MG63 (cell line): ENCODE data around the gene LRCH3. TPM values are rescaled to one million over a fixed set of nuclear protein-coding genes. Genes with fewer than 3 reads are reported as not detected.
"Not testable (repeated sequence)": the region's sequence is repeated elsewhere in the genome, so short reads cannot be mapped to it uniquely, and the experiment has no call there.

Experiments used
- DNase-seq: peaks from one replicate; pipeline ENCODE4 v3.0.0-alpha.2; 2020
- H3K27me3 ChIP-seq: fragments of 250-450 bp; sonication (Bioruptor Pico); 2 replicates; pipeline ENCODE4 v1.5.1; 2020; ENCODE audit warnings: mild to moderate bottlenecking, moderate library complexity
- H3K36me3 ChIP-seq: fragments of 250-450 bp; sonication (Bioruptor Pico); 2 replicates; pipeline ENCODE4 v1.5.1; 2020; ENCODE audit warnings: mild to moderate bottlenecking, moderate library complexity
- H3K4me3 ChIP-seq: fragments of 250-450 bp; sonication (Bioruptor Pico); 2 replicates; pipeline ENCODE4 v1.5.1; 2020; ENCODE audit warnings: mild to moderate bottlenecking, moderate library complexity
- H3K9me3 ChIP-seq: fragments of 250-450 bp; sonication (Bioruptor Pico); 2 replicates; pipeline ENCODE4 v1.5.1; 2020; ENCODE audit warnings: mild to moderate bottlenecking, moderate library complexity
- total RNA-seq: library from RNA; depleted of rRNA; stranded (reverse); fragments of >200 nt; shearing (Covaris generic); gene quantifications from 2 replicates; pipeline ENCODE4 v1.2.3, GENCODE V29; 2014; ENCODE audit warnings: low replicate concordance

LRCH3 gene
- total RNA-seq, 1 experiment from 2014 or later = 20.3 TPM

GRCh38 chr3:197856199-197856816, 65.3 kb downstream of the LRCH3 start:
- no peak for DNase-seq
- no peak overlapping the region for H3K4me3 ChIP-seq
- no peaks in the 10 kb centered on the region for H3K27me3 ChIP-seq
- peaks cover 22% of the 10 kb centered on the region for H3K36me3 ChIP-seq
- no peaks in the 10 kb centered on the region for H3K9me3 ChIP-seq

GRCh38 chr3:197858133-197858532, 67.1 kb downstream of the LRCH3 start:
- no peak overlapping the region for H3K4me3 ChIP-seq

GRCh38 chr3:197858598-197858997, 67.5 kb downstream of the LRCH3 start:
- no peak overlapping the region for H3K4me3 ChIP-seq
- H3K36me3 ChIP-seq = peaks cover 18% of the 10 kb centered on the region; the same call in 1 of the 2 replicates
- H3K9me3 ChIP-seq = no peaks in the 10 kb centered on the region
- no peak for DNase-seq
- H3K27me3 ChIP-seq = no peaks in the 10 kb centered on the region

More at GRCh38 chr3:197858133-197858532, 67.1 kb downstream of the LRCH3 start:
- DNase-seq = no peak
- H3K36me3 ChIP-seq = peaks cover 18% of the 10 kb centered on the region; the same call in 1 of the 2 replicates
- no peaks in the 10 kb centered on the region for H3K9me3 ChIP-seq
- no peaks in the 10 kb centered on the region for H3K27me3 ChIP-seq

GRCh38 chr3:197866035-197866434, 75.0 kb downstream of the LRCH3 start:
- no peak for DNase-seq
- Histone ChIP-seq H3K9me3 (no peaks in the 10 kb centered on the region), H3K27me3 (no peaks in the 10 kb centered on the region), H3K4me3 (no peak overlapping the region), H3K36me3 (peaks cover 19% of the 10 kb centered on the region)

- DNase-seq = no peak
- H3K27me3 ChIP-seq = no peaks in the 10 kb centered on the region
- H3K36me3 ChIP-seq = peaks cover 23% of the 10 kb centered on the region
- H3K9me3 ChIP-seq = no peaks in the 10 kb centered on the region
- no peak overlapping the region for H3K4me3 ChIP-seq
Measured at GRCh38 chr3:197873329-197873728, 82.3 kb downstream of the LRCH3 start.

- no peaks in the 10 kb centered on the region for H3K27me3 ChIP-seq
- no peaks in the 10 kb centered on the region for H3K9me3 ChIP-seq
- peaks cover 29% of the 10 kb centered on the region for H3K36me3 ChIP-seq
- no peak for DNase-seq
- H3K4me3 ChIP-seq = no peak overlapping the region
Measured at GRCh38 chr3:197874064-197874463, 83.0 kb downstream of the LRCH3 start.

GRCh38 chr3:197874653-197875052, 83.6 kb downstream of the LRCH3 start:
- H3K9me3 ChIP-seq = no peaks in the 10 kb centered on the region
- H3K27me3 ChIP-seq = no peaks in the 10 kb centered on the region
- peaks cover 29% of the 10 kb centered on the region for H3K36me3 ChIP-seq
- DNase-seq = no peak
- H3K4me3 ChIP-seq = no peak overlapping the region

GRCh38 chr3:197877902-197878301, 86.8 kb downstream of the LRCH3 start:
- no peak for DNase-seq
- H3K27me3 ChIP-seq = no peaks in the 10 kb centered on the region
- H3K9me3 ChIP-seq = no peaks in the 10 kb centered on the region
- no peak overlapping the region for H3K4me3 ChIP-seq
- peaks cover 23% of the 10 kb centered on the region for H3K36me3 ChIP-seq

- no peak for DNase-seq
- Histone ChIP-seq H3K9me3 (no peaks in the 10 kb centered on the region), H3K36me3 (peaks cover 23% of the 10 kb centered on the region), H3K27me3 (no peaks in the 10 kb centered on the region), H3K4me3 (no peak overlapping the region)
Measured at GRCh38 chr3:197878427-197878826, 87.4 kb downstream of the LRCH3 start.

GRCh38 chr3:197880491-197881269, 89.6 kb downstream of the LRCH3 start:
- H3K4me3 ChIP-seq = no peak overlapping the region
- H3K36me3 ChIP-seq = peaks cover 33% of the 10 kb centered on the region
- H3K9me3 ChIP-seq = no peaks in the 10 kb centered on the region

GRCh38 chr3:197881270-197881969, 90.4 kb downstream of the LRCH3 start:
- H3K36me3 ChIP-seq = peaks cover 33% of the 10 kb centered on the region
- no peaks in the 10 kb centered on the region for H3K9me3 ChIP-seq
- DNase-seq = no peak
- H3K4me3 ChIP-seq = no peak overlapping the region
- no peaks in the 10 kb centered on the region for H3K27me3 ChIP-seq

More at GRCh38 chr3:197880491-197881269, 89.6 kb downstream of the LRCH3 start:
- DNase-seq = no peak
- H3K27me3 ChIP-seq = no peaks in the 10 kb centered on the region

- Histone ChIP-seq H3K4me3 (no peak overlapping the region), H3K36me3 (peaks cover 33% of the 10 kb centered on the region), H3K27me3 (no peaks in the 10 kb centered on the region), H3K9me3 (no peaks in the 10 kb centered on the region)
- no peak for DNase-seq
Measured at GRCh38 chr3:197881970-197882338, 90.9 kb downstream of the LRCH3 start.

- H3K27me3 ChIP-seq = no peaks in the 10 kb centered on the region
- H3K36me3 ChIP-seq = peaks cover 33% of the 10 kb centered on the region
- H3K4me3 ChIP-seq = no peak overlapping the region
- H3K9me3 ChIP-seq = no peaks in the 10 kb centered on the region
- no peak for DNase-seq
Measured at GRCh38 chr3:197882586-197882985, 91.5 kb downstream of the LRCH3 start.

- DNase-seq = no peak
- H3K27me3 ChIP-seq = no peaks in the 10 kb centered on the region
- no peak overlapping the region for H3K4me3 ChIP-seq
- H3K36me3 ChIP-seq = peaks cover 27% of the 10 kb centered on the region
- no peaks in the 10 kb centered on the region for H3K9me3 ChIP-seq
Measured at GRCh38 chr3:197883541-197883940, 92.5 kb downstream of the LRCH3 start.

- H3K27me3 ChIP-seq, H3K4me3 ChIP-seq, DNase-seq, H3K9me3 ChIP-seq: not testable (repeated sequence)
- peaks cover 22% of the 10 kb centered on the region for H3K36me3 ChIP-seq
Measured at GRCh38 chr3:197884330-197884729, 93.3 kb downstream of the LRCH3 start.

- not testable (repeated sequence) for H3K27me3 ChIP-seq, DNase-seq, H3K4me3 ChIP-seq, H3K9me3 ChIP-seq
- H3K36me3 ChIP-seq = peaks cover 17% of the 10 kb centered on the region
Measured at GRCh38 chr3:197886052-197886451, 95.0 kb downstream of the LRCH3 start.

- not testable (repeated sequence) for H3K9me3 ChIP-seq, H3K27me3 ChIP-seq, H3K4me3 ChIP-seq, DNase-seq
- H3K36me3 ChIP-seq = peaks cover 17% of the 10 kb centered on the region
Measured at GRCh38 chr3:197887430-197888053, 96.5 kb downstream of the LRCH3 start.
